ENCODE results near the gene RPS6KA5. TPM values are rescaled to one million over a fixed set of nuclear protein-coding genes. Genes with fewer than 3 reads are reported as not detected.

Gene RPS6KA5
- total and polyA plus RNA-seq, 7 donors, result 0.94 to 20.0 (median 11.5) TPM

DNA sequence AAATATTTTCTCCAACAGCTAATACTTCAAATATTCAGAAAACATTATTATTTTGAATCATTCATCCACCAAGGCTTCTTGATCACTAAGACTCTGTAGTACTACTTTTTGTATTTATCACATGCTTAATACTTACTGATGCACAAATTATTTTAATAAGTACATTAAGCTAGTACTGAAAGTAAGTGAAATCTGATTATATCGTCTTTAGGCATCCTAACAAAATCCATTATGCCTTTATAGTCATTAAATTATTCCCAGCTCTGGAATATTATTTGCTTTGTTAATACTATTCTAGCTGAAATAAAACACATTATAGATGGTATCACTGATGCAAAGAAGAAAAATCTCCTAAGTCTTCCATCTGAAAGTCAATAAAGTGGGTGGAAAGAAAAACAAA, 169.1 kb downstream of the RPS6KA5 start:
- Histone ChIP-seq H3K27me3 (ENCODE audit: insufficient read depth in 3 of 3, low read length in 2 of 3) (no peaks in the 10 kb centered on the region), H3K4me3 (no peak overlapping the region), H3K36me3 (ENCODE audit: insufficient read depth in 1 of 2, low read depth in 1 of 2) (peaks cover 2 to 18% of the 10 kb centered on the region in 2 donors), H3K27ac (no peak overlapping the region), H3K4me1 (no peaks in the 10 kb centered on the region), H3K9me3 (no peaks in the 10 kb centered on the region)
- 94 to 98% (median 96%) methylated on average over 1 of the region's 1 CpG for WGBS, 3 donors
- no peak for TF ChIP-seq CTCF (IDR thresholded peaks at IDR 0.05)
- DNase-seq (no peak), ATAC-seq (no peak)
- intact Hi-C loops (cut with DNase I), result no loop called here

- Histone ChIP-seq H3K4me3 (no peak overlapping the region), H3K27ac (no peak overlapping the region), H3K9me3 (no peaks in the 10 kb centered on the region), H3K4me1 (no peaks in the 10 kb centered on the region), H3K36me3 (ENCODE audit: insufficient read depth in 1 of 2, low read depth in 1 of 2) (peaks cover 0 to 14% of the 10 kb centered on the region in 2 donors), H3K27me3 (ENCODE audit: insufficient read depth in 3 of 3, low read length in 2 of 3) (no peaks in the 10 kb centered on the region)
- no peak for TF ChIP-seq CTCF (IDR thresholded peaks at IDR 0.05)
- ATAC-seq, result no peak
- intact Hi-C loops (cut with DNase I), result no loop called here
- no peak for DNase-seq
- 84 to 86% (median 85%) methylated on average over 10 of the region's 10 CpGs for WGBS, 3 donors
These were observed 170.0 kb downstream of the RPS6KA5 start for GRCh38 chr14:90890322-90891020.

- Histone ChIP-seq H3K27ac (no peak overlapping the region), H3K27me3 (ENCODE audit: insufficient read depth in 3 of 3, low read length in 2 of 3) (no peaks in the 10 kb centered on the region), H3K4me3 (no peak overlapping the region), H3K4me1 (no peaks in the 10 kb centered on the region), H3K9me3 (no peaks in the 10 kb centered on the region), H3K36me3 (ENCODE audit: insufficient read depth in 1 of 2, low read depth in 1 of 2) (peaks cover 0 to 6% of the 10 kb centered on the region in 2 donors)
- intact Hi-C loops (cut with DNase I), result no loop called here
- DNase-seq (no peak), ATAC-seq (no peak)
- 81 to 88% (median 82%) methylated on average over 7 of the region's 7 CpGs for WGBS, 3 donors
- TF ChIP-seq CTCF (IDR thresholded peaks at IDR 0.05), result no peak
These were observed 174.1 kb downstream of the RPS6KA5 start for GRCh38 chr14:90886297-90886815.

DNA sequence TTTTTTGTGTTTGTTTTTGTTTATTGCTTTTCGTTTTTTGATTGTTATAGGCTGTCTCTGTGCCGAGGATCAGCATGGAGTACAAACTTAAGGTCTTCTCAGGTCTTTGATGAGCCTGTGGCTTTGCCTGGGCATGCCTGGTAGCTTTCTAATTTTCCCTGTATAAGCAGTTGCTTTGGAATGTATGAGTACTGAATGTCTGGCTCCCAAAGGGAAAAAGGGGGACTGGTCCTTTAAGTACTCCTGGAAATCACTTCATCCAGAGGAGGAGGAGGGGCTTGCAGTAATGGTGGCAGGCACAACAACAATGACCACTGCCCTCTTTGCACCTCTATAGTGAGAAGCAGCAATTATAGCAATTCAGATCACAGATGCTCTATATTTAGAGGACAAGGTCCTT, 176.7 kb downstream of the RPS6KA5 start:
- no peak for DNase-seq
- intact Hi-C loops (cut with DNase I), result no loop called here
- H3K36me3 ChIP-seq (ENCODE audit: insufficient read depth in 1 of 2, low read depth in 1 of 2), result no peaks in the 10 kb centered on the region
- TF ChIP-seq CTCF (IDR thresholded peaks at IDR 0.05), result no peak
- no peaks in the 10 kb centered on the region for H3K4me1 ChIP-seq
- H3K27ac ChIP-seq, result no peak overlapping the region
- H3K4me3 ChIP-seq, result no peak overlapping the region
- 91 to 94% (median 92%) methylated on average over 2 of the region's 2 CpGs for WGBS, 3 donors
- no peak for ATAC-seq
- H3K9me3 ChIP-seq, result no peaks in the 10 kb centered on the region
- no peaks in the 10 kb centered on the region for H3K27me3 ChIP-seq (ENCODE audit: insufficient read depth in 3 of 3, low read length in 2 of 3)

- ATAC-seq (no peak), DNase-seq (no peak)
- Histone ChIP-seq H3K4me3 (no peak overlapping the region), H3K4me1 (no peaks in the 10 kb centered on the region), H3K27me3 (ENCODE audit: insufficient read depth in 3 of 3, low read length in 2 of 3) (no peaks in the 10 kb centered on the region), H3K9me3 (no peaks in the 10 kb centered on the region), H3K27ac (no peak overlapping the region), H3K36me3 (ENCODE audit: insufficient read depth in 1 of 2, low read depth in 1 of 2) (no peaks in the 10 kb centered on the region)
- intact Hi-C loops (cut with DNase I), result no loop called here
- TF ChIP-seq CTCF (IDR thresholded peaks at IDR 0.05), result no peak
- 98 to 100% (median 98%) methylated on average over 2 of the region's 2 CpGs for whole genome bisulfite sequencing, 3 donors
These were observed 177.2 kb downstream of the RPS6KA5 start for GRCh38 chr14:90883197-90883596.
